ENCODE measurements around the gene GAPDH.

Gene GAPDH

GRCh38 chr12:6530576-6531260 is 3.6 kb upstream of the GAPDH start:
- DNase-seq = no peak

GRCh38 chr12:6532051-6532926 is 2.0 kb upstream of the GAPDH start:
- DNase-seq = peak; percentile 99

GRCh38 chr12:6532927-6533652 is 1.2 kb upstream of the GAPDH start:
- peak; percentile 93 for DNase-seq

GRCh38 chr12:6533653-6533922 is 729 bp upstream of the GAPDH start:
- DNase-seq = no peak

GRCh38 chr12:6534695-6534944 is 303 bp downstream of the GAPDH start:
- no peak for DNase-seq

GRCh38 chr12:6534945-6535696 is 804 bp downstream of the GAPDH start:
- peak; percentile 63 for DNase-seq

- no peak for DNase-seq
These were observed 1.3 kb downstream of the GAPDH start for GRCh38 chr12:6535697-6535946.

GRCh38 chr12:6535960-6536847 is 1.9 kb downstream of the GAPDH start:
- DNase-seq = peak; percentile 29

- peak; percentile 37 for DNase-seq
These were observed 2.7 kb downstream of the GAPDH start for GRCh38 chr12:6536894-6537579.

GRCh38 chr12:6537580-6538419 is 3.5 kb downstream of the GAPDH start:
- peak; percentile 83 for DNase-seq

- DNase-seq = peak; percentile 73
These were observed 4.3 kb downstream of the GAPDH start for GRCh38 chr12:6538420-6539313.

- peak; percentile 65 for DNase-seq
These were observed 5.0 kb downstream of the GAPDH start for GRCh38 chr12:6539314-6539682.

- peak; percentile 30 for DNase-seq
These were observed 5.4 kb downstream of the GAPDH start for GRCh38 chr12:6539707-6540134.

GRCh38 chr12:6540181-6540877 is 6.0 kb downstream of the GAPDH start:
- DNase-seq = peak; percentile 97

GRCh38 chr12:6541371-6542165 is 7.3 kb downstream of the GAPDH start:
- DNase-seq = no peak

GRCh38 chr12:6542209-6543009 is 8.1 kb downstream of the GAPDH start:
- DNase-seq = no peak

GRCh38 chr12:6546016-6546415 is 11.7 kb downstream of the GAPDH start:
- no peak for DNase-seq

- DNase-seq = no peak
These were observed 13.2 kb downstream of the GAPDH start for GRCh38 chr12:6547566-6547965.

Data from EL (cell line).